Astrocyte of the hippocampus (primary cell): ENCODE results near the gene PYDC1.
"Not testable (repeated sequence)": the region's sequence is repeated elsewhere in the genome, so short reads cannot be mapped to it uniquely, and the experiment has no call there.

ENCODE experiments used
- DNase-seq: peaks from one replicate; pipeline ENCODE4 v3.0.0; 2011; ENCODE audit warnings: low read depth, low spot score

PYDC1 gene

GRCh38 chr16:31196324-31197088 is 20.4 kb downstream of the PYDC1 start:
- no peak for DNase-seq

DNA sequence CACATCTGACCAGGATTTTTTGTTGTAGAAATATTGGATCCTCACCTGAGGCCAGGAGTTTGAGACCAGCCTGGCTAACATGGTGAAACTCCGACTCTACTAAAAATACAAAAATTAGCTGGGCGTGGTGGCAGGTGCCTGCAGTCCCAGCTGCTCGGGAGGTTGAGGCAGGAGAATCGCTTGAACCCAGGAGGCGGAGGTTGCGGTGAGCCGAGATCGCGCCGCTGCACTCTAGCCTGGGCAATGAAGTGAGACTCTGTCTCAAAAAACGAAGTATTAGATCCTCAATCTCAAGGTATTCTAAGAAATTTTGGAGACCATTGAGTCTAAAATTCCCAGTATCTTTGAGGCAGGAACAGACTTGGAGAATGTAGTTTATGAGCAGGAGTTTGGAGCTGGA is 21.1 kb downstream of the PYDC1 start:
- not testable (repeated sequence) for DNase-seq

DNA sequence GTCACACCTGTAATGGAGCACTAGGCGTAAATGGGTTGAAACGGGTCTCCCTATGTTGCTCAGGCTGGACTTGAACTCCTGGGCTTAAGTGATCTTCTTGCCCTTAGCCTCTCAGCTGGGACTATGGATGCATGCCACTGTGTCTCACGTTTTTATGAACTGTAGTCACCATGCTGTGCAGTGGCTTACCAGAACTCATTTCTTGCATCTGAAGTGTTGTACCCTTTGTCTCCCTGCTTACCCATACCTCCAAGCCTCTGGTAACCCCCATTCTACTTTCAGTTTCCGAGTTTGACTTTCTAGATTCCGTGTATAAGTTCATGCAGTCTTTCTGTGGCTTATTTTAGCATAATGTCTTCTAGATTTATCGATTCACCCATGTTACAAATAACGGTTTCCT is 22.0 kb downstream of the PYDC1 start:
- DNase-seq: no peak

GRCh38 chr16:31193874-31194273 is 23.1 kb downstream of the PYDC1 start:
- DNase-seq: no peak

- DNase-seq: no peak
Measured at GRCh38 chr16:31192856-31193642, 23.9 kb downstream of the PYDC1 start.

DNA sequence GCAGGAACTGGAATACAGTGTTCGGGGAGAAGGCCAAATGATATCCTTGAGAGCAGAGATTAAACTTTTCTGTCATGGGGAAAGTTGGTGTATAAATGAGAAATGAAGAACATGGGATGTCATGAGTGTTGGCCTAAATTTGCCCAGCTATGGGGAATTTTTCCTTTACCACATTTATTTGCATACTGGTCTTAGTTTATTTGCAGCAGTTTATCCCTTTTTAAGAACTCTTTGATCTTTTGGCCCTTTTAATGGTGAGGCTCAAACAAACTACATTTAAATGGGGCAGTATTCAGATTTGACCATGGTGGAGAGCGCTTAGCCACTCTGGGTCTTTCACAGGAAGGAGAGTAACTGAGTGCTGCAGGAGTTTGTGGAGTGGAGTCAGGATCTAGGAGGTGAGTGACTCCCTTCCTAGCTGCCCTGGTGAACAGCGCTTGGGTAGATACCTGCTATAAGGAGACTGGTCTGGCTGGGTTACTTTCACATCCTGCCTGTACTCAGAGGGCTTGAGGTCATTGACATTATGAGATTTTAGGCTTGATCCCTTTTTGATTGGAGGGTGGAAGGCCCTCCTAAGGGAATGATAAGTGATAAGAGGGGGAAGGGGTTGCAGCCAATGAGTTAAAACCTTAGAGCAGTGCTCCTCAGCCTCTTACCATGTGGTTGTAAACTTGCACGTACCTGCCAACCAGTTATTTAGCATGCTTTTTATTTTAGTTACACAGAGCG is 25.1 kb downstream of the PYDC1 start:
- no peak for DNase-seq

DNA sequence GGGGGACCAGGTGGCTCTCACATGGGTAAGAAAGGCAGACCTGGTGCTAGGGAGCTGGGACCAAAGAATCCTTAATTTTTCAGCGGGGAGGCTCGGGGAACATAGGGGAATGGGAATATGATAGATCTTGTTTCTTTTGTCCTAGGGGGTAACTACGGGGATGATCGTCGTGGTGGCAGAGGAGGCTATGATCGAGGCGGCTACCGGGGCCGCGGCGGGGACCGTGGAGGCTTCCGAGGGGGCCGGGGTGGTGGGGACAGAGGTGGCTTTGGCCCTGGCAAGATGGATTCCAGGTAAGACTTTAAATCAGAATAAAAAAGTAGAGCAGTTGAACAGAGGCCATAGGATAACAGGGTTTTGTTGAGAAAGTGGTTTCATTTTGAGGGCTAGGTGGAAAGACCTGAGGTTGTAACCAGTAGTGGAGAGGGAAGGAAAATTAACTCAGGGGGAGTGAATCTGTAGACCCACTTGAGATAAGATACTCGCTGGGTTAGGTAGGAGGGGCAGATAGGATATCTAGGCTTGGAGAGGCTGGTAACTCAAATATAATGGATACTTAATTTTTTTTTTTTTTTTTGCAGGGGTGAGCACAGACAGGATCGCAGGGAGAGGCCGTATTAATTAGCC is 26.0 kb downstream of the PYDC1 start:
- DNase-seq: no peak

DNA sequence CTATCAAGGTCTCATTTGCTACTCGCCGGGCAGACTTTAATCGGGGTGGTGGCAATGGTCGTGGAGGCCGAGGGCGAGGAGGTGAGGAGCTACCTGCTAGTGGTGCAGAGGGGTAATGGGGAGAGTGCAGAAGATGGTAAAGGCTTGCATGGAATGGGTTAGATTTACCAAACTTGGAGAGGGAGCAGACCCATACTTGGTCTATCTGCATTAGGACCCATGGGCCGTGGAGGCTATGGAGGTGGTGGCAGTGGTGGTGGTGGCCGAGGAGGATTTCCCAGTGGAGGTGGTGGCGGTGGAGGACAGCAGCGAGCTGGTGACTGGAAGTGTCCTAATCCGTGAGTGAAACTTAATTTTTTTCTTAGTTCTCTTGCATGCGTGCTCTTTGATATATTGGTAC is 26.9 kb downstream of the PYDC1 start:
- DNase-seq: no peak

DNA sequence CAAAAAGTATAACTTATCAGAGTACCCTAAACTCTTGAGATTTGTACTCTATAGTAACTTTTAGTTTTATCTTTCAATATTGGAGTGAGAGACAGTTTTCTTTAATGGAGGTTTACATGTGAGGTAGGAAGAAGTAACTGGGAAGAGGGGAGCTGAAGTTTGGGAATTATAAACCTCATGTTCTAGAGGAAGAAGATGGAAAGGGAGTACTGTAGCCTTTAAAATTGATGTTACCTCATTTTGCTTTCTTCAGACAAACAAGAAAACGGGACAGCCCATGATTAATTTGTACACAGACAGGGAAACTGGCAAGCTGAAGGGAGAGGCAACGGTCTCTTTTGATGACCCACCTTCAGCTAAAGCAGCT is 27.5 kb downstream of the PYDC1 start:
- no peak for DNase-seq

GRCh38 chr16:31188450-31189411 is 28.2 kb downstream of the PYDC1 start:
- DNase-seq: no peak

- no peak for DNase-seq
Measured at GRCh38 chr16:31187808-31188189, 29.1 kb downstream of the PYDC1 start.

- DNase-seq: no peak
Measured at GRCh38 chr16:31186930-31187807, 29.8 kb downstream of the PYDC1 start.

DNA sequence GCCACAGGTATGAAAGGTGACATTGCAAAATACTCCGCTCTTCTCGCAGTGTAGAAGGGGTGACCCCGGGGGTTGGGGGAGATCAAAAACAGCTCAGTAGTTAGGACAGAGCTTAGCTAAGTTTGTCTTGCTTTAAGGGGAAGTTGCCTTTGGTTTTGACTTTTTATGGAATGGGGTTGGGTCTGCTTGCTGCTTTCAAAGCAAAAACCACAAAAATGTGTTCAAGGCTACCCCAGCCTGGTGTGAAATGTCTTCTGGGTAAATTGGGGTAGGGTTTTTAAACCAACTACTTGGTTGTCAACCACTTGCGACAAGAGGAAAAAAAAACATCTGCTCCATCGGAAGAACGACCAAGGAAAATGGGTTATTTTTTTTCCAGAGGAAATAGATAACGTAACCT is 30.8 kb downstream of the PYDC1 start:
- DNase-seq: peak; percentile 61

GRCh38 chr16:31185339-31185738 is 31.6 kb downstream of the PYDC1 start:
- DNase-seq: no peak

DNA sequence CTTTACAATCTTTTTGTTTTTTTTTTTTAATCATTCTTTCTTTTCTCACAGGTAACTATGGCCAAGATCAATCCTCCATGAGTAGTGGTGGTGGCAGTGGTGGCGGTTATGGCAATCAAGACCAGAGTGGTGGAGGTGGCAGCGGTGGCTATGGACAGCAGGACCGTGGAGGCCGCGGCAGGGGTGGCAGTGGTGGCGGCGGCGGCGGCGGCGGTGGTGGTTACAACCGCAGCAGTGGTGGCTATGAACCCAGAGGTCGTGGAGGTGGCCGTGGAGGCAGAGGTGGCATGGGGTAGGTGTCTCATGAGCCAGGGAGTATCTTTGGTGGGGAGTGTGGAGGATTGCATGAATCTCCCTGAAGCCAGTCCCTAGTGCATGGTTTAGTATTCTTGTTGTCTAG is 32.0 kb downstream of the PYDC1 start:
- no peak for DNase-seq

DNA sequence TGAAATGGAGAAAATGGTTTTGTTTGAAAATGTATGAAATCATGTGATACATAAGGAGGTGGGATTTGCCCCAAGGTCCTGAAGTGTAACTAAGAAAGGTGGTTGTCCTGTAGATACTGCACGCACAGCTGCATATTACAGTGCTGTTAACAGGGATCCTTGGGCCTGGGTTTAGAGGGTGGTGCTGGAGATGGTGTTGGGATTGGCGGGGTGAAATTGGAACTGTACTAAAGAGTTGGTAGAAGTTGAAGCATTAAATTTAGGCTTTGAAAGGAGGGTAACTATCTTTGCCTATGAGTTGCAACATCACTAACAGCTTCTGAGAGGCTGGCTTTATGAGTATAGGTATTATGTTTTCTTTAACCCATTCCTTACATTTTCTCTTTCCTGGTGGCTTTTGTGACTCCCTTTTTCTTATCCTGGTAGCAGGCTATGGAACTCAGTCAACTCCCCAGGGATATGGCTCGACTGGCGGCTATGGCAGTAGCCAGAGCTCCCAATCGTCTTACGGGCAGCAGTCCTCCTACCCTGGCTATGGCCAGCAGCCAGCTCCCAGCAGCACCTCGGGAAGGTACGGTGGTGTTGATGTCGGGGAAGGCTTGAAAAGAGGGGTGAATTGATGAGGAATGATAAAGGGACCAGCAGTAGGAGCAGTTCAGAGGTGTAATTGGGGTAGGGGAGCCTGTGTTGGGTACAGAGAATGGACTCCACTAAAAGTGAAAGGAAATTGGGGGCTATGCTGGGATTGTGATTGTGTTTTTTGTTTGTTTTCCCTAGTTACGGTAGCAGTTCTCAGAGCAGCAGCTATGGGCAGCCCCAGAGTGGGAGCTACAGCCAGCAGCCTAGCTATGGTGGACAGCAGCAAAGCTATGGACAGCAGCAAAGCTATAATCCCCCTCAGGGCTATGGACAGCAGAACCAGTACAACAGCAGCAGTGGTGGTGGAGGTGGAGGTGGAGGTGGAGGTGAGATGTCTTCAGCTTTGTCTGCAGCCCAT is 33.2 kb downstream of the PYDC1 start:
- DNase-seq: no peak

DNA sequence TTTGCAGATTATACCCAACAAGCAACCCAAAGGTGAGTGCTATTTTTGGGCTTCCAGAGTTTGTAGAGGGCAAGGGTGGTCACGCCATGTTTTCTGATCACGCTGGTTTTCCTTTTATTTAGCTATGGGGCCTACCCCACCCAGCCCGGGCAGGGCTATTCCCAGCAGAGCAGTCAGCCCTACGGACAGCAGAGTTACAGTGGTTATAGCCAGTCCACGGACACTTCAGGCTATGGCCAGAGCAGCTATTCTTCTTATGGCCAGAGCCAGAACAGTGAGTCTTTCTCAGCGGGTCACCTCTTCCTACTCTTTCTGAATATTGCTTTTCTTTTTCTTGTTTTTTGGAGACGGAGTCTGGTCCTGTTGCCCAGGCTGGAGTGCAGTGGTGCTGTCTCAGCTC is 34.5 kb downstream of the PYDC1 start:
- peak; percentile 16 for DNase-seq

GRCh38 chr16:31181102-31181830 is 35.7 kb downstream of the PYDC1 start:
- DNase-seq: peak; percentile 41
